ENCODE measurements around the gene AQR. TPM values are rescaled to one million over a fixed set of nuclear protein-coding genes. Genes with fewer than 3 reads are reported as not detected.
A peak's percentile ranks its signal among the peaks of the same experiment; 100 is the strongest.

Gene AQR
- total RNA-seq: 10 to 100 TPM; 33.2 to 37.0 TPM

GRCh38 chr15:34969340-34970097 lies at the start of gene AQR:
Gene AQR, minus strand, starts transcription at chr15:34969742. Its CDS starts 129 bp downstream, at chr15:34969613.
- DNase-seq (peak; percentile 95), ATAC-seq (peak; percentile 97)
- Mint-ChIP-seq H3K27ac (peak within 1 kb of the TSS; percentile 92), H3K27me3 (ENCODE audit: low read depth) (no peaks in the 10 kb centered on the region), H3K4me3 (peak within 1 kb of the TSS; percentile 99), H3K36me3 (ENCODE audit: low read depth) (peaks cover 15% of the 10 kb centered on the region), H3K4me1 (ENCODE audit: low read depth) (peaks cover 34% of the 10 kb centered on the region), H3K9me3 (ENCODE audit: insufficient read depth) (no peaks in the 10 kb centered on the region)
- ChIA-PET POLR2A (interaction anchor here (0.6 to 3.3 kb wide), 3 partner anchors 11 to 23 kb away, joined by 4 to 65 read pairs (median 5); partner anchors contain the start of gene ZNF770), CTCF (interaction anchor here (0.7 to 2.4 kb wide), 19 partner anchors 11 to 475 kb away, joined by 3 to 31 read pairs (median 4); partner anchors contain the start of gene ZNF770)

GRCh38 chr15:35014241-35014640 lies 44.7 kb upstream of the AQR start:
- Mint-ChIP-seq H3K27ac (no peak overlapping the region), H3K9me3 (ENCODE audit: insufficient read depth) (no peaks in the 10 kb centered on the region), H3K4me3 (no peak overlapping the region), H3K36me3 (ENCODE audit: low read depth) (no peaks in the 10 kb centered on the region), H3K4me1 (ENCODE audit: low read depth) (no peaks in the 10 kb centered on the region), H3K27me3 (ENCODE audit: low read depth) (peaks cover 4% of the 10 kb centered on the region)
- CTCF ChIA-PET: no interaction called here
- no peak for DNase-seq
- no peak for ATAC-seq
- POLR2A ChIA-PET: no interaction called here

- Mint-ChIP-seq H3K27me3 (ENCODE audit: low read depth) (peaks cover 4% of the 10 kb centered on the region), H3K36me3 (ENCODE audit: low read depth) (no peaks in the 10 kb centered on the region), H3K27ac (no peak overlapping the region), H3K9me3 (ENCODE audit: insufficient read depth) (no peaks in the 10 kb centered on the region), H3K4me3 (no peak overlapping the region), H3K4me1 (ENCODE audit: low read depth) (no peaks in the 10 kb centered on the region)
- DNase-seq (no peak), ATAC-seq (no peak)
- ChIA-PET POLR2A (no interaction called here), CTCF (no interaction called here)
Observed at GRCh38 chr15:35013370-35013769, 43.8 kb upstream of the AQR start.

- Mint-ChIP-seq H3K36me3 (ENCODE audit: low read depth) (no peaks in the 10 kb centered on the region), H3K27ac (no peak overlapping the region), H3K4me3 (no peak overlapping the region), H3K9me3 (ENCODE audit: insufficient read depth) (no peaks in the 10 kb centered on the region), H3K4me1 (ENCODE audit: low read depth) (no peaks in the 10 kb centered on the region), H3K27me3 (ENCODE audit: low read depth) (no peaks in the 10 kb centered on the region)
- no peak for ATAC-seq
- DNase-seq: no peak
- ChIA-PET POLR2A (interaction anchor here (0.6 to 1.1 kb wide), 2 partner anchors 19 to 934 kb away, joined by 3 read pairs; partner anchors contain the start of gene ZNF770), CTCF (no interaction called here)
Observed at GRCh38 chr15:35007397-35007796, 37.9 kb upstream of the AQR start.

- no peaks in the 10 kb centered on the region for H3K36me3 Mint-ChIP-seq (ENCODE audit: low read depth)
- H3K27ac Mint-ChIP-seq: no peak overlapping the region
- no peaks in the 10 kb centered on the region for H3K9me3 Mint-ChIP-seq (ENCODE audit: insufficient read depth)
- H3K4me3 Mint-ChIP-seq: no peak overlapping the region
- DNase-seq: no peak
- ChIA-PET POLR2A (no interaction called here), CTCF (no interaction called here)
- no peak for ATAC-seq
- no peaks in the 10 kb centered on the region for H3K4me1 Mint-ChIP-seq (ENCODE audit: low read depth)
- H3K27me3 Mint-ChIP-seq (ENCODE audit: low read depth): no peaks in the 10 kb centered on the region
Observed at GRCh38 chr15:35005933-35006332, 36.4 kb upstream of the AQR start.

GRCh38 chr15:35003928-35004327 lies 34.4 kb upstream of the AQR start:
- no peak overlapping the region for H3K27ac Mint-ChIP-seq
- ChIA-PET POLR2A (no interaction called here), CTCF (no interaction called here)
- H3K9me3 Mint-ChIP-seq (ENCODE audit: insufficient read depth): no peaks in the 10 kb centered on the region
- DNase-seq (no peak), ATAC-seq (no peak)
- no peaks in the 10 kb centered on the region for H3K27me3 Mint-ChIP-seq (ENCODE audit: low read depth)
- H3K4me1 Mint-ChIP-seq (ENCODE audit: low read depth): no peaks in the 10 kb centered on the region
- H3K4me3 Mint-ChIP-seq: no peak overlapping the region
- H3K36me3 Mint-ChIP-seq (ENCODE audit: low read depth): no peaks in the 10 kb centered on the region

- ChIA-PET POLR2A (interaction anchor here (0.6 to 1.1 kb wide), 2 partner anchors 13 to 44 kb away, joined by 3 to 4 read pairs; no protein-coding TSS in a partner anchor), CTCF (interaction anchor here (0.9 kb wide), 1 partner anchor 12 kb away, joined by 3 read pairs; the partner anchor contains the start of gene ZNF770)
- no peak for DNase-seq
- H3K27ac Mint-ChIP-seq: no peak overlapping the region
- ATAC-seq: no peak
- H3K27me3 Mint-ChIP-seq (ENCODE audit: low read depth): no peaks in the 10 kb centered on the region
- no peaks in the 10 kb centered on the region for H3K4me1 Mint-ChIP-seq (ENCODE audit: low read depth)
- H3K36me3 Mint-ChIP-seq (ENCODE audit: low read depth): no peaks in the 10 kb centered on the region
- H3K4me3 Mint-ChIP-seq: no peak overlapping the region
- H3K9me3 Mint-ChIP-seq (ENCODE audit: insufficient read depth): no peaks in the 10 kb centered on the region
Observed at GRCh38 chr15:35000511-35000910, 31.0 kb upstream of the AQR start.

- H3K36me3 Mint-ChIP-seq (ENCODE audit: low read depth): no peaks in the 10 kb centered on the region
- DNase-seq (no peak), ATAC-seq (no peak)
- H3K27ac Mint-ChIP-seq: no peak overlapping the region
- ChIA-PET POLR2A (interaction anchor here (1.1 kb wide), 1 partner anchor 12 kb away, joined by 4 read pairs; no protein-coding TSS in a partner anchor), CTCF (interaction anchor here (0.9 kb wide), 1 partner anchor 12 kb away, joined by 3 read pairs; the partner anchor contains the start of gene ZNF770)
- no peaks in the 10 kb centered on the region for H3K4me1 Mint-ChIP-seq (ENCODE audit: low read depth)
- H3K9me3 Mint-ChIP-seq (ENCODE audit: insufficient read depth): no peaks in the 10 kb centered on the region
- H3K27me3 Mint-ChIP-seq (ENCODE audit: low read depth): no peaks in the 10 kb centered on the region
- H3K4me3 Mint-ChIP-seq: no peak overlapping the region
Observed at GRCh38 chr15:34999906-35000305, 30.4 kb upstream of the AQR start.

- peaks cover 21% of the 10 kb centered on the region for H3K4me1 Mint-ChIP-seq (ENCODE audit: low read depth)
- ChIA-PET POLR2A (no interaction called here), CTCF (interaction anchor here (0.8 to 1.1 kb wide), 2 partner anchors 21 to 25 kb away, joined by 3 read pairs; partner anchors contain the start of gene AQR)
Observed at GRCh38 chr15:34994925-34995324, 25.4 kb upstream of the AQR start.

GRCh38 chr15:34993877-34994276 lies 24.3 kb upstream of the AQR start:
- Mint-ChIP-seq H3K9me3 (ENCODE audit: insufficient read depth) (no peaks in the 10 kb centered on the region), H3K36me3 (ENCODE audit: low read depth) (no peaks in the 10 kb centered on the region), H3K4me3 (no peak overlapping the region), H3K27ac (peak overlapping the region; percentile 73), H3K27me3 (ENCODE audit: low read depth) (no peaks in the 10 kb centered on the region), H3K4me1 (ENCODE audit: low read depth) (peaks cover 29% of the 10 kb centered on the region)
- DNase-seq: no peak
- POLR2A ChIA-PET: interaction anchor here (0.6 to 1.8 kb wide), 2 partner anchors 24 to 44 kb away, joined by 4 read pairs; no protein-coding TSS in a partner anchor
- CTCF ChIA-PET: interaction anchor here (1.2 kb wide), 1 partner anchor 25 kb away, joined by 3 read pairs; no protein-coding TSS in a partner anchor
- peak; percentile 53 for ATAC-seq

More at GRCh38 chr15:34994925-34995324, 25.4 kb upstream of the AQR start:
- H3K27me3 Mint-ChIP-seq (ENCODE audit: low read depth): no peaks in the 10 kb centered on the region
- no peaks in the 10 kb centered on the region for H3K9me3 Mint-ChIP-seq (ENCODE audit: insufficient read depth)
- no peak overlapping the region for H3K27ac Mint-ChIP-seq
- no peak overlapping the region for H3K4me3 Mint-ChIP-seq
- ATAC-seq: no peak
- H3K36me3 Mint-ChIP-seq (ENCODE audit: low read depth): no peaks in the 10 kb centered on the region
- no peak for DNase-seq

- no peak for ATAC-seq
- Mint-ChIP-seq H3K4me1 (ENCODE audit: low read depth) (peaks cover 30% of the 10 kb centered on the region), H3K9me3 (ENCODE audit: insufficient read depth) (no peaks in the 10 kb centered on the region), H3K4me3 (no peak overlapping the region), H3K27me3 (ENCODE audit: low read depth) (no peaks in the 10 kb centered on the region), H3K36me3 (ENCODE audit: low read depth) (no peaks in the 10 kb centered on the region), H3K27ac (peak overlapping the region; percentile 73)
- ChIA-PET POLR2A (interaction anchor here (0.5 to 1.8 kb wide), 3 partner anchors 24 to 491 kb away, joined by 3 to 4 read pairs (median 4); no protein-coding TSS in a partner anchor), CTCF (interaction anchor here (1.2 kb wide), 1 partner anchor 26 kb away, joined by 3 read pairs; no protein-coding TSS in a partner anchor)
- DNase-seq: no peak
Observed at GRCh38 chr15:34993412-34993811, 23.9 kb upstream of the AQR start.

Data from activated CD8-positive, alpha-beta T cell treated with anti-CD3 and anti-CD28 coated beads, Interleukin-2, amount 10 ng/mL, durations not matched to agents 7 days and 5 days (primary cell).